OCI-LY7 (cell line): ENCODE data around the gene RAG2. TPM values are rescaled to one million over a fixed set of nuclear protein-coding genes. Genes with fewer than 3 reads are reported as not detected.
"Not testable (repeated sequence)": the region's sequence is repeated elsewhere in the genome, so short reads cannot be mapped to it uniquely, and the experiment has no call there.

Experiments used
- BruUV-seq: library from RNA; stranded (reverse); fragments of 400-500 nt; replicated peaks from 2 replicates; lab custom pipeline; 2021; lab: Mats Ljungman, UMichigan
- CTCF ChIA-PET: fragments of 300-600 bp; sonication (Branson Sonifier 250); formaldehyde crosslinking; loops from one replicate; lab custom pipeline; 2022; ENCODE audit warnings: antibody characterized with exemption; ENCODE audit not compliant: unreplicated experiment; lab: Charles Lee
- POLR2A ChIA-PET: fragments of 300-600 bp; sonication (Branson Sonifier 250); formaldehyde crosslinking; loops from one replicate; lab custom pipeline; 2022; ENCODE audit warnings: antibody characterized with exemption; lab: Charles Lee
- DNase-seq: peaks from one replicate; pipeline ENCODE4 v3.0.0-alpha.2; 2015; ENCODE audit warnings: low spot score
- H2AFZ ChIP-seq: fragments of 200-600 bp; sonication (generic), shearing (Covaris generic); 2 replicates; pipeline ENCODE4 v1.6.1; 2014; ENCODE audit warnings: mild to moderate bottlenecking, antibody characterized with exemption, low read length, moderate library complexity
- H3K27ac ChIP-seq: fragments of 200-600 bp; sonication (generic); 2 replicates; pipeline ENCODE4 v1.5.1; 2014; ENCODE audit warnings: mixed run types, low read depth, mild to moderate bottlenecking, moderate library complexity, low read length, inconsistent platforms; ENCODE audit not compliant: poor library complexity, severe bottlenecking
- H3K36me3 ChIP-seq: fragments of 200-600 bp; sonication (generic); 2 replicates; pipeline ENCODE4 v1.6.1; 2014; ENCODE audit warnings: mild to moderate bottlenecking, antibody characterized with exemption, low read length, moderate library complexity, mixed read lengths; ENCODE audit not compliant: insufficient read depth
- H3K4me1 ChIP-seq: fragments of 200-600 bp; sonication (generic); 2 replicates; pipeline ENCODE4 v1.5.1; 2014; ENCODE audit warnings: mild to moderate bottlenecking, low read length; ENCODE audit not compliant: insufficient read depth, poor library complexity, severe bottlenecking
- H3K4me2 ChIP-seq: fragments of 200-600 bp; sonication (generic); 2 replicates; pipeline ENCODE4 v1.6.1; 2014; ENCODE audit warnings: mild to moderate bottlenecking, low read length
- H3K4me3 ChIP-seq: fragments of 200-600 bp; sonication (generic); 2 replicates; pipeline ENCODE4 v1.5.1; 2014; ENCODE audit warnings: mild to moderate bottlenecking, low read depth, low read length; ENCODE audit not compliant: poor library complexity, severe bottlenecking
- H3K79me2 ChIP-seq: fragments of 200-600 bp; sonication (generic); 2 replicates; pipeline ENCODE4 v1.6.1; 2016; ENCODE audit warnings: low read depth, mild to moderate bottlenecking, low read length, moderate library complexity, mixed read lengths; ENCODE audit not compliant: insufficient read depth
- H3K9me2 ChIP-seq: fragments of 200-600 bp; sonication (generic); 2 replicates; pipeline ENCODE4 v1.6.1; 2016; ENCODE audit warnings: mild to moderate bottlenecking, low read length, mixed read lengths; ENCODE audit not compliant: insufficient read depth
- H3K9me3 ChIP-seq: fragments of 200-600 bp; sonication (generic); 2 replicates; pipeline ENCODE4 v1.6.1; 2014; ENCODE audit warnings: mild to moderate bottlenecking, mixed run types, low read length, mixed read lengths
- H4K20me1 ChIP-seq: fragments of 200-600 bp; sonication (generic); 2 replicates; pipeline ENCODE4 v1.6.1; 2014; ENCODE audit warnings: mild to moderate bottlenecking, antibody characterized with exemption, low read length, moderate library complexity, mixed read lengths; ENCODE audit not compliant: insufficient read depth
- EZH2phosphoT487 ChIP-seq: fragments of 200-600 bp; sonication (generic); IDR thresholded peaks from 2 replicates; pipeline ENCODE4 v1.6.1; 2018; ENCODE audit warnings: low read depth, borderline replicate concordance, mild to moderate bottlenecking, mixed run types, antibody characterized with exemption, low read length, moderate library complexity, mixed read lengths
- intact Hi-C: fragments of 100-400 bp; cut with micrococcal nuclease; formaldehyde crosslinking; loops from one replicate; pipeline ENCODE4 v1.10.0; 2022; ENCODE audit not compliant: unreplicated experiment
- total RNA-seq, 2 experiments: library from RNA; depleted of rRNA in 1 of 2; stranded (reverse); fragments of >200 nt in 1 of 2; shearing (Covaris generic) in 1 of 2; gene quantifications; 2 replicates each; pipeline ENCODE4 v1.2.3, GENCODE V29; 2014 to 2022
- TF ChIP-seq, protein P1 (sequence below): fragments of 200-600 bp; sonication (generic); conservative IDR thresholded peaks from 2 replicates; pipeline ENCODE4 v1.5.1; 2014; ENCODE audit warnings: mild to moderate bottlenecking, antibody characterized with exemption, low read length, moderate library complexity, mixed read lengths

The RAG2 gene
- total RNA-seq, 2 experiments from 2014 or later: not detected

DNA sequence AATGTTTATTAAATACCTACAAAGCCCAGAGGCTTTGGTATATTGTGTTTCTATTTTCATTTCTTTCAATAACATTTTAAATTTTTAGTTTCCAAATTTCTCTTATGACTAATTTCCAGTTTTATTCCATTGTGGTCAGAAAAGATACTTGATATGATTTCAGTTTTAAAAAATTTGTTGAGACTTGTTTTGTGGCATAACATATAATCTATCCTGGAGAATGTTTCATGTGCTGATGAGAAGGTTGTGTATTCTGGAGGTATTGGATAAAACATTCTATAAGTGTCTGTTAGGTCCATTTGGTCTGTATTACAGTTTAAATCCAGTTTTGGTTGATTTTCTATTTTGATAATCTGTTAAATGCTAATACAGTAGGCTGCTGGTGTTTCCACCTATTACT, 40.0 kb downstream of the RAG2 start:
- no peak overlapping the region for H3K4me3 ChIP-seq
- CTCF ChIA-PET: no interaction called here

GRCh38 chr11:36557390-36557789, 40.6 kb downstream of the RAG2 start:
- BruUV-seq, H3K4me3 ChIP-seq, intact Hi-C loops, H3K4me2 ChIP-seq, CTCF ChIA-PET, H3K36me3 ChIP-seq, H3K27ac ChIP-seq, H3K4me1 ChIP-seq, H3K9me2 ChIP-seq, H3K79me2 ChIP-seq, H3K9me3 ChIP-seq, H2AFZ ChIP-seq, H4K20me1 ChIP-seq, POLR2A ChIA-PET, DNase-seq: not testable (repeated sequence)

More for the DNA sequence above, 40.0 kb downstream of the RAG2 start:
- DNase-seq: no peak
- POLR2A ChIA-PET: no interaction called here
- H3K4me1 ChIP-seq: no peaks in the 10 kb centered on the region
- no peaks in the 10 kb centered on the region for H3K36me3 ChIP-seq
- H2AFZ ChIP-seq: no peak overlapping the region
- no peaks in the 10 kb centered on the region for H3K9me2 ChIP-seq
- H3K9me3 ChIP-seq: no peaks in the 10 kb centered on the region
- no peaks in the 10 kb centered on the region for H4K20me1 ChIP-seq
- H3K79me2 ChIP-seq: no peaks in the 10 kb centered on the region
- no TSS peak for BruUV-seq
- no peak for TF ChIP-seq EZH2phosphoT487
- TF ChIP-seq, protein P1, sequence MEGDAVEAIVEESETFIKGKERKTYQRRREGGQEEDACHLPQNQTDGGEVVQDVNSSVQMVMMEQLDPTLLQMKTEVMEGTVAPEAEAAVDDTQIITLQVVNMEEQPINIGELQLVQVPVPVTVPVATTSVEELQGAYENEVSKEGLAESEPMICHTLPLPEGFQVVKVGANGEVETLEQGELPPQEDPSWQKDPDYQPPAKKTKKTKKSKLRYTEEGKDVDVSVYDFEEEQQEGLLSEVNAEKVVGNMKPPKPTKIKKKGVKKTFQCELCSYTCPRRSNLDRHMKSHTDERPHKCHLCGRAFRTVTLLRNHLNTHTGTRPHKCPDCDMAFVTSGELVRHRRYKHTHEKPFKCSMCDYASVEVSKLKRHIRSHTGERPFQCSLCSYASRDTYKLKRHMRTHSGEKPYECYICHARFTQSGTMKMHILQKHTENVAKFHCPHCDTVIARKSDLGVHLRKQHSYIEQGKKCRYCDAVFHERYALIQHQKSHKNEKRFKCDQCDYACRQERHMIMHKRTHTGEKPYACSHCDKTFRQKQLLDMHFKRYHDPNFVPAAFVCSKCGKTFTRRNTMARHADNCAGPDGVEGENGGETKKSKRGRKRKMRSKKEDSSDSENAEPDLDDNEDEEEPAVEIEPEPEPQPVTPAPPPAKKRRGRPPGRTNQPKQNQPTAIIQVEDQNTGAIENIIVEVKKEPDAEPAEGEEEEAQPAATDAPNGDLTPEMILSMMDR: no peak
- H3K27ac ChIP-seq: no peak overlapping the region
- intact Hi-C loops: no loop called here
- H3K4me2 ChIP-seq: no peak overlapping the region

DNA sequence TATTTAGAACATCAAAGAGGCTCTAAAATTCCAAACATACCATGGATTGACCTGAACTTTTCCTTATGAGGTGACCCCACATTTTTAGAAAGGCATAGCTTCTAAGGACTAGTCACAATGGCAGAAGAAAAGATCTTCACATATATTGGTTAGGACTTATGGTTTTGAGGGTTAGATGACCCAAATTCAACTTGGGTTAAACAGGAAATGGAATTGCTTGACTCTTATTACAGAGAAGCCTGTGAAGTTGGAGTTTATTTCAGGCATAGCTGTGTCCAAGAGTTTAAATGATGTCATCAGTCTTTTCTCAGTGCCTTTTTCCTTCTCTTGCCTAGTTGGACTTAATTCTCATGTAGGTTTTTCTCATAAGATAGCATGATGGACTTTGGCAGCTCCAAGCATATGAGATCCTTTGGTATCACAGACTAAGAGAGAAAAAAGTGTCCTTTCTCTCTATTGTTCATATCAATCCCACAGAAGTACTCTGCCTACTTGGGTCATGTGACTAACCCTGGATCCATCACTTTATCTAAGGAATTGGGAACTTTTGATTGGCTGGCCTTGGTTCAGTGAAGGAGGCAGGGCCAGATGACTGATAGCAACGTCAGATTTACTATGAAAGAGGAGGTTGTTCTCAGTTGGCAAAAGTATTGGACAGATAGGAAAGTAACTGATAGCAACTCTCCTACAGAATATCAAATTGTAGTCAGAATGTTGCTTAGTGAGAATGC, 47.5 kb downstream of the RAG2 start:
- Histone ChIP-seq H4K20me1 (no peaks in the 10 kb centered on the region), H3K9me2 (no peaks in the 10 kb centered on the region), H3K79me2 (no peaks in the 10 kb centered on the region), H2AFZ (no peak overlapping the region), H3K9me3 (no peaks in the 10 kb centered on the region), H3K36me3 (no peaks in the 10 kb centered on the region), H3K4me1 (no peaks in the 10 kb centered on the region), H3K4me3 (no peak overlapping the region), H3K27ac (no peak overlapping the region), H3K4me2 (no peak overlapping the region)
- intact Hi-C loops: no loop called here
- BruUV-seq: no TSS peak
- DNase-seq: no peak
- ChIA-PET POLR2A (no interaction called here), CTCF (no interaction called here)
- TF ChIP-seq, protein P1: no peak
- TF ChIP-seq EZH2phosphoT487: no peak

Other genes starting within 250 kb of the RAG2 start
- 5.5 and 6.8 TPM in 2 replicates for gene TRAF6, start 88.0 kb downstream of the RAG2 start, total RNA-seq (2014; rRNA removed; shearing (Covaris generic))
- 10.2 and 11.4 TPM in 2 replicates for gene TRAF6, start 88.0 kb downstream of the RAG2 start, total RNA-seq (2022)
- not detected in 2 replicates for gene RAG1, start 30.2 kb downstream of the RAG2 start, total RNA-seq (2014; rRNA removed; shearing (Covaris generic))
- 0.65 TPM in 1 of 2 replicates, not detected in the other for gene RAG1, start 30.2 kb downstream of the RAG2 start, total RNA-seq (2022)
- gene IFTAP, start 3.7 kb downstream of the RAG2 start, total RNA-seq (2014; rRNA removed; shearing (Covaris generic)): not detected in 2 replicates
- gene IFTAP, start 3.7 kb downstream of the RAG2 start, total RNA-seq (2022): not detected in 2 replicates